Mesothelial cell of epicardium (in vitro differentiated cells): ENCODE results near the gene CHCHD10. TPM values are rescaled to one million over a fixed set of nuclear protein-coding genes. Genes with fewer than 3 reads are reported as not detected.

Source experiments
- DNase-seq, 2 experiments: peaks; one replicate each; pipeline ENCODE4 v3.0.0; 2021; ENCODE audit warnings: low spot score in 2 of 2; ENCODE audit not compliant: unreplicated experiment in 2 of 2
- H3K27ac Mint-ChIP-seq: 2 replicates; pipeline ENCODE4 v1.8.0; 2021; ENCODE audit warnings: mixed read lengths
- H3K27me3 Mint-ChIP-seq: 2 replicates; pipeline ENCODE4 v1.8.0; 2021; ENCODE audit warnings: low read depth, mixed read lengths
- H3K36me3 Mint-ChIP-seq: 2 replicates; pipeline ENCODE4 v1.8.0; 2021; ENCODE audit warnings: mixed read lengths
- H3K4me1 Mint-ChIP-seq: 2 replicates; pipeline ENCODE4 v1.8.0; 2021; ENCODE audit warnings: mixed read lengths
- H3K4me3 Mint-ChIP-seq: 2 replicates; pipeline ENCODE4 v1.8.0; 2021; ENCODE audit warnings: mild to moderate bottlenecking, moderate library complexity, mixed read lengths
- H3K9me3 Mint-ChIP-seq: 2 replicates; pipeline ENCODE4 v1.8.0; 2021; ENCODE audit warnings: mixed read lengths
- total RNA-seq: library from RNA; stranded (reverse); gene quantifications from 3 replicates; pipeline ENCODE4 v1.2.1, GENCODE V29; 2021
- TF ChIP-seq, protein P1 (sequence below): fragments of 200-600 bp; sonication (generic); IDR thresholded peaks from one replicate; pipeline ENCODE4 v1.5.0; 2021; ENCODE audit warnings: antibody characterized with exemption; ENCODE audit not compliant: unreplicated experiment

The CHCHD10 gene
- total RNA-seq, 1 donor from 2014 or later = 61.8 TPM

DNA sequence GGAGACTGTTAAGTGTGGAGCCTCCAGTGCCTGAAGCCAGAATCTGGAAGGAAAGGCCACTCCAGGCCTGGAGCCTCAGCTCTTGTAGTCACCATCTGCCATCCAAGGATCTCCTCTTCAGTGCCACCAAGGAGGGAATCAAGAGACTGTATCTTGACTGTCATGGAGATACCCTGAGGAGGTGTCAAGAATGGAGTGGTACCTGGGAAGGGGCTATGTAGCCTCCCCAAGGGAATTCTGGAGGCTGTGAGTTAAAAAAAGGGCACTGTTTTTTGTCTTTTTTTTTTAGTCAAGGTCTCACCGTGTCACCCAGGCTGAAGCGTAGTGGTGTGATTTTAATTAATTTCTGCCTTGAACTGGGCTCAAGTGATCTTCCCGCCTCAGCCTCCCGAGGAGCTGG is 8.2 kb downstream of the CHCHD10 start:
- Mint-ChIP-seq H3K4me1 (peaks cover 11% of the 10 kb centered on the region), H3K27me3 (no peaks in the 10 kb centered on the region), H3K27ac (no peak overlapping the region), H3K4me3 (no peak overlapping the region), H3K9me3 (no peaks in the 10 kb centered on the region), H3K36me3 (no peaks in the 10 kb centered on the region)
- TF ChIP-seq, protein P1, sequence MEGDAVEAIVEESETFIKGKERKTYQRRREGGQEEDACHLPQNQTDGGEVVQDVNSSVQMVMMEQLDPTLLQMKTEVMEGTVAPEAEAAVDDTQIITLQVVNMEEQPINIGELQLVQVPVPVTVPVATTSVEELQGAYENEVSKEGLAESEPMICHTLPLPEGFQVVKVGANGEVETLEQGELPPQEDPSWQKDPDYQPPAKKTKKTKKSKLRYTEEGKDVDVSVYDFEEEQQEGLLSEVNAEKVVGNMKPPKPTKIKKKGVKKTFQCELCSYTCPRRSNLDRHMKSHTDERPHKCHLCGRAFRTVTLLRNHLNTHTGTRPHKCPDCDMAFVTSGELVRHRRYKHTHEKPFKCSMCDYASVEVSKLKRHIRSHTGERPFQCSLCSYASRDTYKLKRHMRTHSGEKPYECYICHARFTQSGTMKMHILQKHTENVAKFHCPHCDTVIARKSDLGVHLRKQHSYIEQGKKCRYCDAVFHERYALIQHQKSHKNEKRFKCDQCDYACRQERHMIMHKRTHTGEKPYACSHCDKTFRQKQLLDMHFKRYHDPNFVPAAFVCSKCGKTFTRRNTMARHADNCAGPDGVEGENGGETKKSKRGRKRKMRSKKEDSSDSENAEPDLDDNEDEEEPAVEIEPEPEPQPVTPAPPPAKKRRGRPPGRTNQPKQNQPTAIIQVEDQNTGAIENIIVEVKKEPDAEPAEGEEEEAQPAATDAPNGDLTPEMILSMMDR = no peak
- no peak for DNase-seq

DNA sequence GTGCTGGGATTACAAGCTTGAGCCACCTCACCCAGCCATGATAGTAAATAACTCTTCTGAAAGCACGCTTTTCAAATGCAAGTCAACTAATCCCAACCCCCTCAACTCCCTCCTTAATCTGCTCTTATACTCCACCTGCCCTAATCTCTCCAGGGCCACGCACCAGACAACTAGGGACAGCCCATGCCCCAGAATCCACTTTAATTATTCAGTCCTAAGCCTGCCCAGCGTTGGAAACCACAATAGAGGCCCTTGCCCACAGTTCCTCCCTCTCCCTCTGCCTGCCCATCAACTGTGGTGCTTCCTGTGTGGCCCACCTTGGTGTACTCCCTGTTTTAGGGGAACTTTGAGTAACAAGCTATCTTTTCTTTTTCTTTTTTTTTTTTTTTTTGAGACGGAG is 10.9 kb downstream of the CHCHD10 start:
- no peaks in the 10 kb centered on the region for H3K36me3 Mint-ChIP-seq
- no peaks in the 10 kb centered on the region for H3K27me3 Mint-ChIP-seq
- H3K4me3 Mint-ChIP-seq = no peak overlapping the region
- peaks cover 4% of the 10 kb centered on the region for H3K4me1 Mint-ChIP-seq
- TF ChIP-seq, protein P1 = no peak
- H3K9me3 Mint-ChIP-seq = no peaks in the 10 kb centered on the region
- no peak overlapping the region for H3K27ac Mint-ChIP-seq
- no peak for DNase-seq

DNA sequence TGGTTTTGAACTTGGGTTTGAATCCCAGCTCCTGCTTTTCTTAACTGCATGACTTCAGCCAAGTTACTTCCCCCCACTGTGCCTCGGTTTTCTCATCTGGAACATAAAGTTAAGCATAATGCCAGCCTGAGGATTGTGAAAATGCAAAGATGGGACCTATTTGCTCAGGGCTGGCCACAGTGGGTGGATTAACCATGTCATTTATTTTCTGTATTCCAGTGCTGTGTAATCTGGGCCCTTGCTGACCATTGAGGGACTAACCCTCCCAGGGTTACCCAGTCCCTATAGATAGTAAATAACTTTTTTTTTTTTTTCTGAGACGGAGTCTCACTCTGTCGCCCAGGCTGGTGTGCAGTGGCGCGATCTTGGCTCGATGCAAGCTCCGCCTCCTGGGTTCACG is 12.1 kb downstream of the CHCHD10 start:
- no peaks in the 10 kb centered on the region for H3K9me3 Mint-ChIP-seq
- no peaks in the 10 kb centered on the region for H3K27me3 Mint-ChIP-seq
- TF ChIP-seq, protein P1 = no peak
- H3K36me3 Mint-ChIP-seq = no peaks in the 10 kb centered on the region
- H3K4me3 Mint-ChIP-seq = no peak overlapping the region
- H3K27ac Mint-ChIP-seq = no peak overlapping the region
- peaks cover 7% of the 10 kb centered on the region for H3K4me1 Mint-ChIP-seq
- no peak for DNase-seq

DNA sequence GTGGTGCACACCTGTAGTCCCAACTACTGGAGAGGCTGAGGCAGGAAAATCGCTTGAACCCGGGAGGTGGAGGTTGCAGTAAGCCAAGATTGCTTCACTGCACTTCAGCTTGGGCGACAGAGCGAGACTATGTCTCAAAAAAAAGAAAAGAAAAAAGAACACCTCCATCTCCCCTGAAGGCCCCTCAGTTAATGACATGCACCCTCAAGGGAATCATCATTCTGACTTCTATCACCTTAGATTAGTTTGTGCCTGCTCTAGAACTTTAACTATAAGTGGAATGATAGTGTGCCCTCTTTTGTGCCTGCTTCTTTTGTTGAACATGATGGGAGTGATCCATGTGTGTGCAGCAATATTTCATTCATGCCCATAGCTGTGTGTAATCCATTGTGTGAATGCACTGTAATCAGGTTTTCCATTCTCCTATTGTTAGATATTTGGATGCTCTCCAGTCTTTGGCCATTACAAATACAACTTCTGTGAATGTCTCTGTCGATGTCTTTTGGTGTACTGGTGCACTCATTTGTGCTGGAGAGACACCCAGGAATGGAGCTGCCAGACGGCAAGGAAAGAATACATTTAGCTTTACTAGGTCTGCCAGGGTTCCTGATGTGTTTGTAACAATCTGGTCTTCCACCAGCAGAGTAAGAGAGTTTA is 12.7 kb downstream of the CHCHD10 start:
- Mint-ChIP-seq H3K36me3 (no peaks in the 10 kb centered on the region), H3K27ac (no peak overlapping the region), H3K4me3 (no peak overlapping the region), H3K4me1 (peaks cover 12% of the 10 kb centered on the region), H3K27me3 (no peaks in the 10 kb centered on the region), H3K9me3 (no peaks in the 10 kb centered on the region)
- TF ChIP-seq, protein P1 = no peak
- no peak for DNase-seq

DNA sequence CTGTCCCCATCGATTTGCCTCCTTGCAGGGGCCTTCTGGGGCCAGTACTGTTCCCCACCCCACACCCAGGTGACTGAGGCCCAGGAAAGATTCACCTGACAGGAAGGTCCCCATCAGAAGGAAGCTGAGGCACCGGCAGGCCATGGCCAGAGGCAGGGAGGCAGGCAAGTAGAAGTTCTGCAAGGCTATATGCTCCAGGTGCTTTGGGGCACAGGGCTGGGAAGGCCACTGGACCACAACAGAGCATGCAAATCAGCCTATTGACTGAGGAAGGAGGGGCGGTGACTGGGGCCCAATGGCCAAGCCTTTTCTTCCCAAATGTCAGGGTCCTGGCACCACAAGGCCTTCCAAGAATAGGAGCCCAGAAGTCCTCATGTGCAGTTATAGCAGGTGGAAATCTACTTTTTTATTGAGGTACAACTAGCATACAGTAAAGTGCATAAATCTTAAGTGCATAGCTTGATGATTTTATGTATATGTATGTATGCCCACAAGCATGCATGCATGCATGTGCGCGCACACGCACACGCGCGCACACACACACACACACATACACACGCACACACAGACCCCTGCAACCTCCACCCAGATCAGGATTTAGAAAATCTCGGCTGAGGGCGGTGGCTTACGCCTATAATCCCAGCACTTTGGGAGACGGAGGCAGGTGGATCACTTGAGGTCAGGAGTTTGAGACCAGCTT is 13.4 kb downstream of the CHCHD10 start, which contains the start of gene VPREB3:
Gene VPREB3, minus strand, starts transcription at position 206 of the 700 bp plus-strand sequence. Its CDS starts 62 bp downstream, at position 144.
- Mint-ChIP-seq H3K4me1 (peaks cover 18% of the 10 kb centered on the region), H3K9me3 (no peaks in the 10 kb centered on the region), H3K27me3 (no peaks in the 10 kb centered on the region), H3K27ac (peak within 1 kb of the TSS; percentile 9), H3K4me3 (peak within 1 kb of the TSS; percentile 13), H3K36me3 (no peaks in the 10 kb centered on the region)
- TF ChIP-seq, protein P1 = no peak
- no peak for DNase-seq
